Measurements from ENCODE around the gene LY6G6F.

The LY6G6F gene

DNA sequence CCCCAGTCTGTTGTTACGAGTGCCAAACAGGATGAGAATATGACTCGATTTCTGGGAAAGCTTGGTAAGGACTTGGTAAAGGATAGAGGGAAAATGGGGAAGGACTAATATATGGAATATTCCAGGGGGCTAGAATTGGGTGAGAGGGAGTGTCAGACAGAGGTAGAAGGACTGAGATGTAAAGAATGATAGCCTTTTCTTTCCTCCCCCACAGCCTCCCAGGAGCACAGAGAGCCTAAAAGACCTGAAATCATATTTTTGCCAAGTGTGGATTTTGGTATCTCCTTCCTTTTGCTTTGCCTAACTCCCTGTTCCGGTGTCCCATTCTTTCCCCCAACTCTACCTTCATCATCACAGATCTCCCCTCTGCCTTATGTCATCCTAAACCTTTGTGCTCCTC, 36.2 kb downstream of the LY6G6F start:
- no peak for DNase-seq

DNA sequence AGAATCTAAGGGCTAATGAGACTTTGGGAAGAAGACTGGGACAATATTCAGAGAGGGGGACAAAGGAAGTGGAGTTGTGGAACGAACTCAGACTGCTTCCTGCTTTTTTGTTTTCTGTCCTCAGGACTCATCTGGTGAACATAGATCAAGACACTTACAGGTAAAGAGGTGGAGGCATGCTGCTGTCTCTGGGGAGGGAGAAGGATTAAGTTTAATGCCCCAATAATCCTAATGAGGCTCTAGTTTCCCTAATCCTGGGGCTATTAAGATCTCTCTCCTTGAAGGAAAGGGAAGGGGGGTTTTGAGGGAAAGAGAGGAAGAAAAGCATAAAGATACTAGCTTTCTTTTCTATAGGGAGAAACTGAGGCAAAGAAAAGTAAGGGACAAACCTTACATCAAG, 37.8 kb downstream of the LY6G6F start:
- DNase-seq, result no peak

DNA sequence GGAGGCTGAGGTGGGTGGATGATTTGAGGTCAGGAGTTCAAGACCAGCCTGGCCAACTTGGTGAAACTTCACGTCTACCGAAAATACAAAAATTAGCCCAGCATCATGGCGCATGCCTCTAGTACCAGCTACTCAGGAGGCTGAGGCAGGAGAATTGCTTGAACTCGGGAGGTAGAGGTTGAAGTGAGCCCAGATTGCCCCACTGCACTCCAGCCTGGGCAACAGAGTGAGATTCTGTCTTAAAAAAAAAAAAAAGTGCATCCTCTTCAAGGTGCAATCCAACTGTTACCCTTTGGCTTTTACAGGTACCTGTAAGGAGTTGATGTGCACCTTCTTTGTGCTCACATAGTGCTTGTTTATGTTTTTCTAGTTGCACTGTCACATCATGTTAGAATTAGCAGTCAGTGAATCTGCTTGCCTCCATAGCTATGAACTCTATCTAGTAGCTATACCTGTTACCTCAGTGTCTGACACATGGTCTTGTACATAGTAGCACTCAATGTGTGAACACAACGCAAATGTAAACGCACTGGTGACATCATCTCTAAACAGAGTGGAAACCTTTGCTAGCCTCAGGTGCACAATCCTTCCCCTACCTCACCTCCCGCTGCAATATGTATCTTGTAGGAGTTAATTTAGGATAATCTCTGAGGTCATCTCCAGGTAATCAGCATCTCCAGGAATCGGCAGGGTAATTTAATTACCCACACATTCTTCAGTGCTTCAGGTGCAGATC, 42.8 kb downstream of the LY6G6F start:
- DNase-seq, result no peak

DNA sequence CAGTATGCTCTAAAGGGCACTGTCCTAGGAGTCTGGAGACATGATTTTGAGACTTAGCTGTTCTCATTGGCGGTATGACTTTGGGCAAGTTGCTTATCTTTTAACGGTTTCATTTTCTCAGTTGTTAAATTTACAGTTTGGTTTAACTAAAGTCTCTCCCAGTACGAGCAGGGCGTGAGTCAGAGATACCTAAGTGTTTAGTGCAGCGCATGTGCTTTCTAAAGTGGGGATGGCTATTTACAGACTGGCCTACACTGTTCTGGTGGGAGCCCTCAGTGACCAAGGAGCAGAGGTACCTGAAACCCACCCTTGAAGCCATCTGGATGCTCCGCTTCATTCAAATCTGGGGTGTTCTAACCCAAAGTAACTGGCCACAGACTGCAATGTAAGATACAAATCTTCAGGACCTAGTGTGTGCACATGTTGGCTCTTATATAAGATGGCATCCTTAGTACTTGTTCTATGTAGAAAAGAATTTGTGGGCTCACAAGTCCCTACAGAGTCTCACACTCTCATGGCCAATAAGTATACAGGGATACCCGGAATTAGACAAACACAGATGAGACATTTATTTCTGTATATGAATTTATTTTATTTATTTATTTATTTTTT, 43.9 kb downstream of the LY6G6F start:
- no peak for DNase-seq

DNA sequence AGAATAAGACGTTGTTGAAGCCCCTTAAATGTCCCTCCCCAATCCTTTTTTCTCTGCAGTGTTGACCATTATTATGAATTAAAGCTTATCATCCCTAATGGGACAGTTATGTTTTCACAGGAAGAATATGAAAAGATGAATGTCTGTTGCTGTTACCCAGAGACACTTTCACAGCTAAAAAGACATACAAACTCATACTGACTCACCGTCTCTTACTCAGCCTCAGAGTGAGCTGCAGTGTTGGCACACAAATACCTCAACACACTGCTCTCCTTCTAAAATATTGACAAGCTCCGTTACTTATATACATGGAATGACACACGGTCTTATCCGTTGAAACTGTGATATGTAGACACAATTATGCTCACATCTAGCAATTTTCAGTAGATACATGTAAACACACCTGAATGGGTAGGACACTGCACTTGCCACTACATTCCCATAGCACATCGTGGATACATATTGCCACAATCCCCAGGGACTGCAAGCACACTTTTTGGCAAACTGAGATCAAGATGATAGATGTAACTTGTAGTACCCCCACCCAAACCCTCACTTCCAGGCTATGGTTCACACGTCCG, 46.2 kb downstream of the LY6G6F start:
- no peak for DNase-seq

DNA sequence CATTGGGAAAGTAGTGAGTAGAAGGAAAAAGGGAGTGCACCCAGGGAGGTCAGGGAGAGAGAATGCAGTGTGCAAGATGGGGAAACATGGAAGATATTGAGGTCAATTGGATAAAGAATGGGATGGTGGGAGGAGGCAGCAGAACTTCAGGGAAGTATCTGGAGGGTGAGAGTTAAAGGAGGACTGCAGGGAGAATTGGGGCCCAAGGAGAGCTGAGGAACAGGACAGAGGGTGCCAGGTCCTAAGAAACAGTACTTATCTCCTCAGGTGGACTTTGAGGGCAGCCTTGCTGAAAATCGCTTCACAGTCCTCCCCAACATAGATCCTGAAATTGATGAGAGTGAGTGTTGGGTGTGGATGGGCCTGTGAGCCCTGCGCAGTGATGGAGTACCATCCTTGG, 51.6 kb downstream of the LY6G6F start:
- no peak for DNase-seq
